IPS-15b (cell line): ENCODE data around the gene TRPV6.

Experiments
- H3K27me3 ChIP-seq: one replicate; pipeline ENCODE4 v1.6.1; 2013; ENCODE audit warnings: low read length; ENCODE audit not compliant: control insufficient read depth, insufficient read depth
- H3K36me3 ChIP-seq: one replicate; pipeline ENCODE4 v1.6.1; 2013; ENCODE audit warnings: low read length; ENCODE audit not compliant: control insufficient read depth, insufficient read depth
- H3K4me1 ChIP-seq: one replicate; pipeline ENCODE4 v1.6.1; 2013; ENCODE audit warnings: mild to moderate bottlenecking, low read length; ENCODE audit not compliant: control insufficient read depth, insufficient read depth
- H3K4me3 ChIP-seq: one replicate; pipeline ENCODE4 v1.5.1; 2013; ENCODE audit warnings: low read depth, low read length
- H3K9ac ChIP-seq: one replicate; pipeline ENCODE4 v1.6.1; 2013; ENCODE audit warnings: low read depth, mild to moderate bottlenecking, low read length
- H3K9me3 ChIP-seq: one replicate; pipeline ENCODE4 v1.6.1; 2013; ENCODE audit warnings: mild to moderate bottlenecking, low read length; ENCODE audit not compliant: control insufficient read depth, insufficient read depth

TRPV6 gene

DNA sequence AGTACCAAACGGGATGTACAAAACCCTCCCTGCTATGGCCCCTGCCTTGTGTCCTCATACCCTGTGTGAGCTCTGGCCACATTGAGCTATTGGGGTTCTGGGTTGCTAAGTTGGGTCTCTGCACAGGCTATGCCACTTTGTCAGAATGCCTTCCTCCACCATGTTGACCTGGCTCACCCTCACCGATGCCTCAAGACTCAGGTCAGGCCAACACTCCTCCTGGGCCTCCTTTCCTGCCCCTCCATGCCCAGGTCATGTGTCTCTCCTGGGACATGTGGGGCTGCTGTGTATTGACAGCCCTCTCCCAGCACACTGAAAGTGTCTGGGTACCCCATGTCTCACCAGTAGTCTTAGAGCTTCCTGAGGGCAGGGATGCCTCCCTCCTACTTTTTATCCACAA is 33.4 kb upstream of the TRPV6 start:
- Histone ChIP-seq H3K4me3 (no peak overlapping the region), H3K36me3 (no peaks in the 10 kb centered on the region), H3K9me3 (no peaks in the 10 kb centered on the region), H3K27me3 (no peaks in the 10 kb centered on the region), H3K9ac (no peak overlapping the region), H3K4me1 (no peaks in the 10 kb centered on the region)

DNA sequence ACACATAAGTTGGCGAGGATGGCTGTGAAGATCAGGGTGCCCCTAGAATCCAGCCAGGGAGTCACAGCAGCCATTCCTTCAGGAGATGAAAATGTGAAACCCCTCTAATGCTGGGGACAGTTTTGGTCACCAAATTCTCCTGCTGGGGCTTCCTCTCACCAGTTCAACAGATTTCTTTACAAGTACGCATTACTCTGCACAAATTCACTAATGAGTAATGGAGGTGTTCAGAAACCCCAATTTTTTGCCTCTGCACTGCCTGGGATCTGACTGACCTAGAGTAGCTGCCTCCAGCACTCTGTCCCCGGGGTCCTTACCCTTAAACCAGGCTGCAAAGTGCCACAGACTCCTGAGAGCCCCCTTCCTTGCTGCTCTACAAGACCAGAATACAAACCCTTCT is 31.9 kb upstream of the TRPV6 start:
- no peaks in the 10 kb centered on the region for H3K9me3 ChIP-seq
- H3K9ac ChIP-seq = no peak overlapping the region
- no peaks in the 10 kb centered on the region for H3K36me3 ChIP-seq
- H3K4me1 ChIP-seq = no peaks in the 10 kb centered on the region
- H3K27me3 ChIP-seq = no peaks in the 10 kb centered on the region
- H3K4me3 ChIP-seq = no peak overlapping the region

DNA sequence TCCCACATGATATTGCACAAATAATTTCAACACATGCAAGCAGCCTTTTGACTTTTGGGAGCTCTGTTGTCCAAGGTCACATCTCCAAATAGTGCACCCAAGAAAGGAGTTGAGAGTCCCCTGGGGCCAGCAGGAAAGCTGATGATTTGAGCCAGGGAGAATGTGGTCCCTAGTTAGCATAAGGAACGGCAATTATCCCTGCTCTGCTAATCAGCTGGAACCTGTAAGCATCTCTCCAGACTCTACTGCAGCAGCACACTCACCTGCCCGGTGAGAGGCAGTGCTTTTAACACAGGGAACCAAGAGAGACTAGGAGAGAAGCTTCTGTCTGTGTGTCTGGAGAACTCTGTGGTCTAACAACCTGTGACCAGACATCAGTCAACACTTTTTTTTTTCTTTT is 31.0 kb upstream of the TRPV6 start:
- Histone ChIP-seq H3K9me3 (no peaks in the 10 kb centered on the region), H3K4me3 (no peak overlapping the region), H3K4me1 (no peaks in the 10 kb centered on the region), H3K27me3 (no peaks in the 10 kb centered on the region), H3K36me3 (no peaks in the 10 kb centered on the region), H3K9ac (no peak overlapping the region)

DNA sequence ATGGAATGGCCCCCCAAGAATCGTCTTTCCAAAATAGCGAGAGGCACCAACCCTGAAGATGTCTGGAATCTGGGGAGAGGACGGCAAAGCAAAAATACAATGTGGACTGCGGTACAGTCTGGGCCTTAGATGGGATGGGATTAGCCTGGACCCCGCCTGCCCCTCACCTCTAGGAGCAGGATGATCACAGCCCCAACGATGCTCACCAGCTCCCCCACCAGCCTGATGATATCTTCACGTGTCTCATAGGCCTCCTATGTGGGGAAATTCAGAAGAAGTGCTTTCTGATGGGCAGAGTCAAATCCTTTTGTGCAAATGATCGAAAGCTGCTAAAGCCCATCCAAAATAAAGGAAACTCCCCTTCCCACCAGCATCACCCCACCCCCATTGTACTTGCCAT is 29.8 kb upstream of the TRPV6 start:
- no peaks in the 10 kb centered on the region for H3K9me3 ChIP-seq
- H3K4me3 ChIP-seq = no peak overlapping the region
- no peaks in the 10 kb centered on the region for H3K4me1 ChIP-seq
- no peaks in the 10 kb centered on the region for H3K27me3 ChIP-seq
- H3K36me3 ChIP-seq = no peaks in the 10 kb centered on the region
- no peak overlapping the region for H3K9ac ChIP-seq

DNA sequence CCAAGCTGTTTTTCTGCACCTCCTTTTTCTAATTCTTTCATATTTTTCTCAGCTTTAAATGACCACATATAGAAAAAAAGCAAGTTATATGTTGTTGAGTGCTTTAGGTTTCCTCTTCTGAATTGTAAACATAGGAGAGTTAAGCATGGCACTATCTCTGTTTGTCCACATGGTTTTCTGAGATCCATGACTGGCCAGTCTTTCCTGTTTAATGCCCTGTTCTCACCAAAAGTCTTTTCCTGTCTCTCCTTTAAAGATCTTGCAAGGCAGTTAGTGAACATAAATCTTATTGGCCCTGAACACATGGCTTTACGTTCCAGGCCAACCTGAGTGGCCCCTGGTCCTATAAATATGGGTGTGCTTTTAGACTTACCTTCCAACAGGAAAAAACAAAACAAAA is 28.6 kb upstream of the TRPV6 start:
- Histone ChIP-seq H3K9ac (no peak overlapping the region), H3K27me3 (no peaks in the 10 kb centered on the region), H3K36me3 (no peaks in the 10 kb centered on the region), H3K4me1 (no peaks in the 10 kb centered on the region), H3K9me3 (no peaks in the 10 kb centered on the region), H3K4me3 (no peak overlapping the region)

DNA sequence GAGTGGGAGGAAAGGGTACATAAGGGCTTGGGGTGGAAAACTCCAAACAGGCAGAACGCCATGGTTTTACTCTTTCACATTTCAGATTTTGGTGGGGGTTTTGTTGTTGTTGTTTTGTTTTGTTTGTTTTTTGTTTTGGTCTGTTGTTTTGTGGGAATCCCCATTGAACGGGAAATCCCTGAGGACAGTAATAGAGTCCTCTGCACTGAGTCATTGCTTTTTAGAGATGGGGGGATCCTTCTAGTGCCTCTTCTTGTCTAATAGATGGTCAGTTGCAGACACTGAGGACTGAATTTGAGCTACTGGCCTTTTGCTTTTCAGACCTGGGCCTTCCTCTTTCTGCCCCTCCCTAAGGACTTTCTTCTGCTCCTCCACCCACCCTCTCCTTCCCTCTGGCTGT is 28.0 kb upstream of the TRPV6 start:
- no peaks in the 10 kb centered on the region for H3K9me3 ChIP-seq
- no peaks in the 10 kb centered on the region for H3K36me3 ChIP-seq
- H3K9ac ChIP-seq = no peak overlapping the region
- no peak overlapping the region for H3K4me3 ChIP-seq
- no peaks in the 10 kb centered on the region for H3K4me1 ChIP-seq
- H3K27me3 ChIP-seq = no peaks in the 10 kb centered on the region

DNA sequence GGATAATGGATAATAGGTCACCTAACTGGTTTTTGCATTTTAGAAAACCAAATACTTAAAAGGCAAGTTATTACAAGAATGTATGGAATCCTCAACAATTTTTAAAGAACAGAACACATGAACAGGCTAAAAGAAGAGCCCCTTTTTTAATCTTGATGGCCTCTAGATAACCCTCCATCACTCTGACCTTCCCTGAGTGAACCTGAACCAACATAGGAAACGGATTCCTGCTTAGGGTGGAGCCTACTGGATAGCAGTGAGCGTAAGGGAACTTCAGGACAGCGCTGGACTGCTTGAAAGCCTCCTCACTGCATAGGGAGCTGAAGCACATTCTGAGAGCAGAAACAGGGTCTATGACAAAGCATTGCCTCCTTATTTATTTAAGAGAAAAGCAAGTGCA is 27.5 kb upstream of the TRPV6 start:
- no peaks in the 10 kb centered on the region for H3K27me3 ChIP-seq
- H3K4me1 ChIP-seq = no peaks in the 10 kb centered on the region
- H3K9me3 ChIP-seq = no peaks in the 10 kb centered on the region
- no peaks in the 10 kb centered on the region for H3K36me3 ChIP-seq
- no peak overlapping the region for H3K9ac ChIP-seq
- no peak overlapping the region for H3K4me3 ChIP-seq

DNA sequence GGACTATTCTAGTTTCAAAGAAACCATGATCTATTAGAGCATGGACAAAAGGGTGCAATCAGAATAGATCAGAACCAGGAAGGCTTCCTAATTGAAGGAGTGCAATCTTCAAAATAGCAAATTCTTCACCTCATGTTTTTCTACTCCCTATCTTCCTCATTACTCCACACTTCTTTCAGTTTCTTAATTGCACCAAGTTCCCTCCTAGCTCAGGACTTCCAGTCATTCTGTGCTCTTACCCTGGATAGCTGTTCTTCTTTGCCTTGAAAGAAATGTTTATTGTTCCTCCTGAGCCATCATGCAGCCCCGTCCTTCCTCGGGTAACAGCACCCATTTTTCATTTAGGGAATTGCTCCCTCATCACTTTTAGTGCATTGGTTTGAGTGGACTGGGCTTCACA is 24.9 kb upstream of the TRPV6 start:
- H3K9me3 ChIP-seq = no peaks in the 10 kb centered on the region
- H3K27me3 ChIP-seq = no peaks in the 10 kb centered on the region
- H3K4me1 ChIP-seq = no peaks in the 10 kb centered on the region
- no peak overlapping the region for H3K9ac ChIP-seq
- no peaks in the 10 kb centered on the region for H3K36me3 ChIP-seq
- H3K4me3 ChIP-seq = no peak overlapping the region

DNA sequence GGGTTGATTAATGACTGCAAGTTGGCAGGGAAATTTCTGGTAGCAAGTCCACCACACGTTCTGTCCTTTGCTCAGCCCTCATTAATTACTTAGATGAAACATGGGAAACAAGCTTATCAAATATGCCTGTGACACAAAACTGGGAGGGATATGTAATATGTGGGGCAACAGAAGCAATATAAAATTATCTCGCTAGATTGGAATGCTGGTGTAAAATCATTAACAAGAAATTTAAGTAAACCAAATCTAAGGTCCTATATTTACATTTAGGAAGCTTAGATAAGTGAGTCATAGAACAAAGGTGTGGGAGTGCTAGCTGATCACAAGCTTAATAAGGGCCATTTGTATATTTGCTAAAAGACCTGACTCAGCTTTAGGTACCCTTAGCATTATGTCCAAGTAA is 24.5 kb upstream of the TRPV6 start:
- Histone ChIP-seq H3K9ac (no peak overlapping the region), H3K27me3 (no peaks in the 10 kb centered on the region), H3K4me1 (no peaks in the 10 kb centered on the region), H3K36me3 (no peaks in the 10 kb centered on the region), H3K4me3 (no peak overlapping the region), H3K9me3 (peaks cover 2% of the 10 kb centered on the region)

DNA sequence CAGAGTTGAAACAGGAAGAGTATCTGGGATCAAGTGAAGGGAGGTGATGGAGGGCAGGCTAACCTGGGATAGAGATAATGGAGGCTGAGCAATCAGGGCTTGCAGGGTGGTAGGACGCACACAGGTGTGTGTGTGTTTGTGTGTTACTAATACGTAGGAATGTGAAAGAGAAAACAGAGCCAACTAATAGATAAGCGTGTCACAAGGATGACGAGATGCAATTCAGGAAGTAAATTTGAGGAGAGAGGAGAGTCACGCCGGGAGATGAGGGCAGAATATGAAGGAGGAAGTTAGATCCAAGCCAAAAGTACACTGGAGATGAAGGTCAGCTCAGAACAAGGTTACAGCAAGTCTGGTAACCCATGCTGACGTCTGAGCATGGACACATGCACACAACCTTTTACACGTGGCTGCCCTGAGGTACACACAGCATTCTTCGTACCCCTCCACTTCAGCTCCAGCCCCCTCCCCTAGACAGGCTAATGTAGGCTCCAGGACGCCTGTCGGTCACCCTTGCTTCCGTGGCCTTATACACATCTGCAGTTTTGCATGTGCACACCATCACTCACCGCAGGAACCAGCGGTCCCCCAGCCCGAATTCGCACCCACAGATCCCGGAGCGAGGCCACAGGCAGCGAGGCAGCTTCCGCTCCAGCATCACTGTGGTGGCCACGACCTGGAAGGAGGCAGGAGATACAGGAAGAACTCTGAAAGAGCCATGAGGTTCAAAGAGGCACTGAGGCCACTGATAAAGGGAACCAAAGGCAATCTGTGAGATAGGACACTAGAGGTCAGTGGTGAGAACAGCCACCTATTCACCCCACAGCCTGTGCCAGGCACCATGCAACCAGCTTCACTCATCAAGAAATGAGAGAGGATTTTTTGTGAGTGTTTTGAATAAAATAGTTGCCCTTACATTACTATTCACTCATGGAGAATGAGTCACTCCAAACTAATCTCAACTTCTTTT is 23.7 kb upstream of the TRPV6 start:
- no peaks in the 10 kb centered on the region for H3K27me3 ChIP-seq
- H3K9ac ChIP-seq = no peak overlapping the region
- H3K36me3 ChIP-seq = no peaks in the 10 kb centered on the region
- H3K4me3 ChIP-seq = no peak overlapping the region
- H3K4me1 ChIP-seq = no peaks in the 10 kb centered on the region
- peaks cover 2% of the 10 kb centered on the region for H3K9me3 ChIP-seq

DNA sequence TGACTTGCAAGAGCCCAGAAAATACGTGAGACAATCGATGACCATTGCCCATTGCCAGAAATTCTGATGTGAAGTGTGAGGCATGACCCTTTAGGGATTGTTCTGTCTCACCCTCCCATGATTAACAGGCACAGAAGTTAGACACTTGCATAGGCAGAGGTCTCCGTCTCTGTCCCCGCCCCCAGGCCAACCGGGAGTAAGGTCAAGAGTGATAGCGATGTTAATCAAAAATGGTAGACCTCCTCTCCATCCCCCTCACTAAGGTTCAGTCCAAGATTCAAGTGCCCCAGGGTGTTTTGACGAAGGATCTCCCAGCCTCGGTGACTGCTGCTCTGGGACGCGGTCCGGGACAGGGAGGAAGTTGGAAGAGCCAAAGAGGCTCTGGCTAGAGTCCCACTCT is 22.7 kb upstream of the TRPV6 start:
- H3K4me3 ChIP-seq = no peak overlapping the region
- H3K9ac ChIP-seq = no peak overlapping the region
- H3K9me3 ChIP-seq = peaks cover 2% of the 10 kb centered on the region

DNA sequence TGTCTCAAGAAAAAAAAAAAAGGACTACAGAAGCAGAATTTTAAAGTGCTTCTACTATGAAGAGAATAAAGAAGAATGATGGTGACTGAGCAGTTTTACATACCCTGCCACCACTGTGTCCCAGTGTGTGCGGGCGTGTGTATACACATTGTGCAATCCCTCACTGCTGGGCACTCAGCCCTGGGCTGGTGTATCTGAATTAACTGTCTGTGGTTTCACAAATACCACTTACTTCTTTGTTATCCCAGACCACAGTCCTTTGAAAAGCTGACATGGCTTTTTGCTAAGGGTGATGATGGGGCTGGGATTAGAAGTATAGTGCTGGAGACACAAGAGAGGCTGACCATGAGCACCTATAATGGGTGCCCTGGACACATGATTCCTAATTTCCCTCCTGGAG is 21.1 kb upstream of the TRPV6 start:
- H3K9ac ChIP-seq = no peak overlapping the region
- no peak overlapping the region for H3K4me3 ChIP-seq
- no peaks in the 10 kb centered on the region for H3K4me1 ChIP-seq
- H3K36me3 ChIP-seq = no peaks in the 10 kb centered on the region
- H3K27me3 ChIP-seq = no peaks in the 10 kb centered on the region
- H3K9me3 ChIP-seq = peaks cover 5% of the 10 kb centered on the region

More for the DNA sequence above, 22.7 kb upstream of the TRPV6 start:
- H3K36me3 ChIP-seq = no peaks in the 10 kb centered on the region
- H3K4me1 ChIP-seq = no peaks in the 10 kb centered on the region
- no peaks in the 10 kb centered on the region for H3K27me3 ChIP-seq
